ENCODE measurements around the gene NEB.

- TF ChIP-seq CTCF (IDR thresholded peaks at IDR 0.05) (no peak), POLR2A (IDR thresholded peaks at IDR 0.05) (no peak)
Observed at GRCh38 chr2:151771599-151772358, 37.5 kb upstream of the NEB start.
